Measurements from ENCODE around the gene PFAS.
A peak's percentile ranks its signal among the peaks of the same experiment; 100 is the strongest.

The PFAS gene

GRCh38 chr17:8273884-8274444, 24.9 kb downstream of the PFAS start:
- DNase-seq: no peak

- no peak for DNase-seq
These were observed 25.7 kb downstream of the PFAS start for GRCh38 chr17:8274816-8275215.

- DNase-seq: no peak
These were observed 26.6 kb downstream of the PFAS start for GRCh38 chr17:8275421-8276290.

- no peak for DNase-seq
These were observed 28.2 kb downstream of the PFAS start for GRCh38 chr17:8277317-8277716.

- no peak for DNase-seq
These were observed 33.3 kb downstream of the PFAS start for GRCh38 chr17:8282345-8282744.

- DNase-seq: no peak
These were observed 34.3 kb downstream of the PFAS start for GRCh38 chr17:8283356-8283755.

GRCh38 chr17:8284126-8284525, 35.0 kb downstream of the PFAS start:
- no peak for DNase-seq

GRCh38 chr17:8285270-8286181, 36.4 kb downstream of the PFAS start:
- no peak for DNase-seq

- DNase-seq: no peak
These were observed 38.7 kb downstream of the PFAS start for GRCh38 chr17:8287651-8288335.

GRCh38 chr17:8288336-8289102, 39.4 kb downstream of the PFAS start, which contains the start of gene RANGRF:
Gene RANGRF, plus strand, starts transcription at chr17:8288670. Its CDS starts 119 bp downstream, at chr17:8288789.
- DNase-seq: peak; percentile 75

GRCh38 chr17:8289103-8289397, 40.0 kb downstream of the PFAS start:
- DNase-seq: no peak

GRCh38 chr17:8290043-8290442, 41.0 kb downstream of the PFAS start:
- no peak for DNase-seq

GRCh38 chr17:8292639-8293395, 43.7 kb downstream of the PFAS start:
- DNase-seq: no peak

- DNase-seq: no peak
These were observed 45.3 kb downstream of the PFAS start for GRCh38 chr17:8294361-8294760.

- DNase-seq: no peak
These were observed 45.8 kb downstream of the PFAS start for GRCh38 chr17:8294814-8295316.

- DNase-seq: no peak
These were observed 51.1 kb downstream of the PFAS start for GRCh38 chr17:8300226-8300625.

- peak; percentile 41 for DNase-seq
These were observed 51.6 kb downstream of the PFAS start for GRCh38 chr17:8300627-8301242.

GRCh38 chr17:8310601-8311123, 61.6 kb downstream of the PFAS start:
- DNase-seq: no peak

GRCh38 chr17:8311131-8311790, 62.2 kb downstream of the PFAS start:
- DNase-seq: no peak

GRCh38 chr17:8312251-8312650, 63.2 kb downstream of the PFAS start:
- DNase-seq: no peak

All from activated effector memory CD4-positive, alpha-beta T cell treated with Interleukin-2 at 50 U/mL for 16 hours (primary cell).